Measurements from ENCODE around the gene CHAD.

DNA sequence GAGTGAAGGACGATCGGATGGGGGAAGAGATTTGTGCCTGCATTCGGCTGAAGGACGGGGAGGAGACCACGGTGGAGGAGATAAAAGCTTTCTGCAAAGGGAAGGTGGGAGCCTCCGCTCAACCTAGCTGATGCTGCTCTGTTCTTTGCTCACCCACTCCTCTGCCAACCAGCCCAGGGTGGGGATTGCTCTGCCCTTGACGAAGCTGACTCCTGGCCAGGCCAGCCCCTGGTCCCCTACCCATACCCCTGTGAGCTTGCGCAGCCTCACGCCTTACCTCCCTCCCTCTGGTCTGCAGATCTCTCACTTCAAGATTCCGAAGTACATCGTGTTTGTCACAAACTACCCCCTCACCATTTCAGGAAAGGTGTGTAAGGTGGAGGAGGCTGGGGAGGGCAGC is 5.2 kb upstream of the CHAD start:
- TF ChIP-seq, protein P1, sequence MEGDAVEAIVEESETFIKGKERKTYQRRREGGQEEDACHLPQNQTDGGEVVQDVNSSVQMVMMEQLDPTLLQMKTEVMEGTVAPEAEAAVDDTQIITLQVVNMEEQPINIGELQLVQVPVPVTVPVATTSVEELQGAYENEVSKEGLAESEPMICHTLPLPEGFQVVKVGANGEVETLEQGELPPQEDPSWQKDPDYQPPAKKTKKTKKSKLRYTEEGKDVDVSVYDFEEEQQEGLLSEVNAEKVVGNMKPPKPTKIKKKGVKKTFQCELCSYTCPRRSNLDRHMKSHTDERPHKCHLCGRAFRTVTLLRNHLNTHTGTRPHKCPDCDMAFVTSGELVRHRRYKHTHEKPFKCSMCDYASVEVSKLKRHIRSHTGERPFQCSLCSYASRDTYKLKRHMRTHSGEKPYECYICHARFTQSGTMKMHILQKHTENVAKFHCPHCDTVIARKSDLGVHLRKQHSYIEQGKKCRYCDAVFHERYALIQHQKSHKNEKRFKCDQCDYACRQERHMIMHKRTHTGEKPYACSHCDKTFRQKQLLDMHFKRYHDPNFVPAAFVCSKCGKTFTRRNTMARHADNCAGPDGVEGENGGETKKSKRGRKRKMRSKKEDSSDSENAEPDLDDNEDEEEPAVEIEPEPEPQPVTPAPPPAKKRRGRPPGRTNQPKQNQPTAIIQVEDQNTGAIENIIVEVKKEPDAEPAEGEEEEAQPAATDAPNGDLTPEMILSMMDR (IDR thresholded peaks at IDR 0.05): no peak
- no peak for TF ChIP-seq POLR2A (IDR thresholded peaks at IDR 0.05)

All from adrenal gland (tissue), 5 donors.